ENCODE data around the gene CALY.

Gene CALY

GRCh38 chr10:133292919-133293809, 43.5 kb downstream of the CALY start:
- H3K4me3 ChIP-seq (ENCODE audit: low read depth, low read length), result no peak overlapping the region
- no peak for TF ChIP-seq CTCF (IDR thresholded peaks at IDR 0.05; ENCODE audit: borderline replicate concordance, insufficient read depth, low read depth, low read length)

- H3K4me3 ChIP-seq (ENCODE audit: low read depth, low read length), result no peak overlapping the region
- no peak for TF ChIP-seq CTCF (IDR thresholded peaks at IDR 0.05; ENCODE audit: borderline replicate concordance, insufficient read depth, low read depth, low read length)
These were observed 46.9 kb downstream of the CALY start for GRCh38 chr10:133289761-133290160.

- no peak for TF ChIP-seq CTCF (IDR thresholded peaks at IDR 0.05; ENCODE audit: borderline replicate concordance, insufficient read depth, low read depth, low read length)
- H3K4me3 ChIP-seq (ENCODE audit: low read depth, low read length), result no peak overlapping the region
These were observed 48.7 kb downstream of the CALY start for GRCh38 chr10:133287832-133288500.

GRCh38 chr10:133286366-133286765, 50.3 kb downstream of the CALY start:
- TF ChIP-seq CTCF (IDR thresholded peaks at IDR 0.05; ENCODE audit: borderline replicate concordance, insufficient read depth, low read depth, low read length), result no peak

GRCh38 chr10:133285217-133285616, 51.5 kb downstream of the CALY start:
- TF ChIP-seq CTCF (IDR thresholded peaks at IDR 0.05; ENCODE audit: borderline replicate concordance, insufficient read depth, low read depth, low read length), result no peak
- H3K4me3 ChIP-seq (ENCODE audit: low read depth, low read length), result no peak overlapping the region

More at GRCh38 chr10:133286366-133286765, 50.3 kb downstream of the CALY start:
- no peak overlapping the region for H3K4me3 ChIP-seq (ENCODE audit: low read depth, low read length)

GRCh38 chr10:133283931-133284330, 52.8 kb downstream of the CALY start:
- no peak for TF ChIP-seq CTCF (IDR thresholded peaks at IDR 0.05; ENCODE audit: borderline replicate concordance, insufficient read depth, low read depth, low read length)

More at GRCh38 chr10:133283931-133284330, 52.8 kb downstream of the CALY start:
- no peak overlapping the region for H3K4me3 ChIP-seq (ENCODE audit: low read depth, low read length)

All from GM12875 (cell line).